Activated CD8-positive, alpha-beta T cell treated with anti-CD3 and anti-CD28 coated beads, Interleukin-2, amount 10 ng/mL, durations not matched to agents 7 days and 5 days (primary cell): Measurements from ENCODE around the gene RPL10A. TPM values are rescaled to one million over a fixed set of nuclear protein-coding genes. Genes with fewer than 3 reads are reported as not detected.

Experiments used
- ATAC-seq: fragments of 150-1000 bp; cut with Tn5 transposase; one replicate; pipeline ENCODE4 v1.10.0; 2021; ENCODE audit warnings: moderate library complexity
- CTCF ChIA-PET: fragments of 350-600 bp; sonication (Branson Sonifier 250); formaldehyde crosslinking; loops from one replicate; lab custom pipeline; 2021; ENCODE audit warnings: antibody characterized with exemption; lab: Charles Lee
- POLR2A ChIA-PET: fragments of 350-600 bp; sonication (Branson Sonifier 250); formaldehyde crosslinking; loops from one replicate; lab custom pipeline; 2021; ENCODE audit warnings: antibody characterized with exemption; lab: Charles Lee
- DNase-seq: peaks from one replicate; pipeline ENCODE4 v3.0.0-alpha.2; 2020
- H3K27ac Mint-ChIP-seq: one replicate; pipeline ENCODE4 v1.8.0; 2021; ENCODE audit warnings: mild to moderate bottlenecking, mixed read lengths
- H3K27me3 Mint-ChIP-seq: one replicate; pipeline ENCODE4 v1.8.0; 2021; ENCODE audit warnings: low read depth, mixed read lengths
- H3K36me3 Mint-ChIP-seq: one replicate; pipeline ENCODE4 v1.8.0; 2021; ENCODE audit warnings: low read depth, mixed read lengths
- H3K4me1 Mint-ChIP-seq: one replicate; pipeline ENCODE4 v1.8.0; 2021; ENCODE audit warnings: low read depth, mixed read lengths
- H3K4me3 Mint-ChIP-seq: one replicate; pipeline ENCODE4 v1.8.0; 2021; ENCODE audit warnings: mild to moderate bottlenecking, mixed read lengths
- H3K9me3 Mint-ChIP-seq: one replicate; pipeline ENCODE4 v1.8.0; 2022; ENCODE audit warnings: mixed read lengths; ENCODE audit not compliant: insufficient read depth
- total RNA-seq, 2 experiments: library from RNA; stranded (reverse); gene quantifications; one replicate each; pipeline ENCODE4 v1.2.3, GENCODE V29; 2021

Gene RPL10A
- total RNA-seq, 2 experiments from 2014 or later = 1,398 to 1,443 TPM

- no peak for DNase-seq
- ChIA-PET CTCF (no interaction called here), POLR2A (interaction anchor here (1.1 kb wide), 1 partner anchor 8 kb away, joined by 5 read pairs; the partner anchor contains the start of gene RPL10A)
- peaks cover 28% of the 10 kb centered on the region for H3K36me3 Mint-ChIP-seq
- H3K4me3 Mint-ChIP-seq = no peak overlapping the region
- H3K9me3 Mint-ChIP-seq = no peaks in the 10 kb centered on the region
- no peaks in the 10 kb centered on the region for H3K27me3 Mint-ChIP-seq
- ATAC-seq = no peak
- no peak overlapping the region for H3K27ac Mint-ChIP-seq
- peaks cover 19% of the 10 kb centered on the region for H3K4me1 Mint-ChIP-seq
Observed at GRCh38 chr6:35476004-35476403, 7.8 kb downstream of the RPL10A start.

- ChIA-PET POLR2A (interaction anchor here (1.1 kb wide), 1 partner anchor 9 kb away, joined by 5 read pairs; the partner anchor contains the start of gene RPL10A), CTCF (interaction anchor here (0.9 to 1.1 kb wide), 3 partner anchors 9 to 260 kb away, joined by 3 to 4 read pairs (median 4); partner anchors contain the start of genes ARMC12 and RPL10A)
Observed at GRCh38 chr6:35477028-35477427, 8.8 kb downstream of the RPL10A start.

GRCh38 chr6:35477551-35478179 lies 9.5 kb downstream of the RPL10A start:
- Mint-ChIP-seq H3K27me3 (no peaks in the 10 kb centered on the region), H3K9me3 (no peaks in the 10 kb centered on the region), H3K27ac (no peak overlapping the region), H3K4me1 (peaks cover 5% of the 10 kb centered on the region), H3K36me3 (peaks cover 13% of the 10 kb centered on the region), H3K4me3 (no peak overlapping the region)
- ChIA-PET POLR2A (no interaction called here), CTCF (interaction anchor here (0.9 to 1.1 kb wide), 3 partner anchors 10 to 259 kb away, joined by 3 to 4 read pairs (median 4); partner anchors contain the start of genes ARMC12 and RPL10A)
- ATAC-seq = no peak
- no peak for DNase-seq

More at GRCh38 chr6:35477028-35477427, 8.8 kb downstream of the RPL10A start:
- DNase-seq (no peak), ATAC-seq (no peak)
- H3K27ac Mint-ChIP-seq = no peak overlapping the region
- H3K4me3 Mint-ChIP-seq = no peak overlapping the region
- H3K4me1 Mint-ChIP-seq = peaks cover 9% of the 10 kb centered on the region
- H3K36me3 Mint-ChIP-seq = peaks cover 19% of the 10 kb centered on the region
- no peaks in the 10 kb centered on the region for H3K27me3 Mint-ChIP-seq
- no peaks in the 10 kb centered on the region for H3K9me3 Mint-ChIP-seq

GRCh38 chr6:35478259-35478658 lies 10.1 kb downstream of the RPL10A start:
- Mint-ChIP-seq H3K27me3 (no peaks in the 10 kb centered on the region), H3K36me3 (peaks cover 7% of the 10 kb centered on the region), H3K27ac (no peak overlapping the region), H3K4me1 (peaks cover 3% of the 10 kb centered on the region), H3K4me3 (no peak overlapping the region), H3K9me3 (no peaks in the 10 kb centered on the region)
- DNase-seq = no peak
- ATAC-seq = no peak
- CTCF ChIA-PET = interaction anchor here (1.1 kb wide), 1 partner anchor 259 kb away, joined by 4 read pairs; the partner anchor contains the start of gene ARMC12
- POLR2A ChIA-PET = no interaction called here

- Mint-ChIP-seq H3K27me3 (no peaks in the 10 kb centered on the region), H3K27ac (no peak overlapping the region), H3K9me3 (no peaks in the 10 kb centered on the region), H3K4me3 (no peak overlapping the region), H3K4me1 (no peaks in the 10 kb centered on the region), H3K36me3 (no peaks in the 10 kb centered on the region)
- ATAC-seq (no peak), DNase-seq (no peak)
- POLR2A ChIA-PET = no interaction called here
- CTCF ChIA-PET = interaction anchor here (1.2 kb wide), 1 partner anchor 153 kb away, joined by 3 read pairs; no protein-coding TSS in a partner anchor
Observed at GRCh38 chr6:35480176-35480575, 12.0 kb downstream of the RPL10A start.

GRCh38 chr6:35481226-35481625 lies 13.0 kb downstream of the RPL10A start:
- H3K27ac Mint-ChIP-seq = no peak overlapping the region

GRCh38 chr6:35483062-35483461 lies 14.9 kb downstream of the RPL10A start:
- no peak overlapping the region for H3K27ac Mint-ChIP-seq
- H3K36me3 Mint-ChIP-seq = no peaks in the 10 kb centered on the region
- peaks cover 6% of the 10 kb centered on the region for H3K4me1 Mint-ChIP-seq
- CTCF ChIA-PET = interaction anchor here (1.6 kb wide), 1 partner anchor 15 kb away, joined by 4 read pairs; the partner anchor contains the start of gene RPL10A
- ATAC-seq (no peak), DNase-seq (no peak)
- H3K27me3 Mint-ChIP-seq = no peaks in the 10 kb centered on the region
- H3K9me3 Mint-ChIP-seq = no peaks in the 10 kb centered on the region
- POLR2A ChIA-PET = no interaction called here
- no peak overlapping the region for H3K4me3 Mint-ChIP-seq

More at GRCh38 chr6:35481226-35481625, 13.0 kb downstream of the RPL10A start:
- H3K4me1 Mint-ChIP-seq = no peaks in the 10 kb centered on the region
- no peak overlapping the region for H3K4me3 Mint-ChIP-seq
- H3K36me3 Mint-ChIP-seq = no peaks in the 10 kb centered on the region
- ATAC-seq (no peak), DNase-seq (no peak)
- ChIA-PET CTCF (interaction anchor here (0.6 to 1.9 kb wide), 6 partner anchors 9 to 154 kb away, joined by 3 to 6 read pairs (median 3); no protein-coding TSS in a partner anchor), POLR2A (interaction anchor here (0.6 to 1.5 kb wide), 3 partner anchors 8 to 25 kb away, joined by 4 to 10 read pairs (median 6); partner anchors contain the start of gene RPL10A)
- H3K9me3 Mint-ChIP-seq = no peaks in the 10 kb centered on the region
- no peaks in the 10 kb centered on the region for H3K27me3 Mint-ChIP-seq

GRCh38 chr6:35483490-35483889 lies 15.3 kb downstream of the RPL10A start:
- POLR2A ChIA-PET = no interaction called here
- Mint-ChIP-seq H3K36me3 (no peaks in the 10 kb centered on the region), H3K4me1 (peaks cover 10% of the 10 kb centered on the region), H3K27me3 (no peaks in the 10 kb centered on the region), H3K4me3 (no peak overlapping the region), H3K9me3 (no peaks in the 10 kb centered on the region), H3K27ac (no peak overlapping the region)
- CTCF ChIA-PET = interaction anchor here (1.6 kb wide), 1 partner anchor 16 kb away, joined by 4 read pairs; the partner anchor contains the start of gene RPL10A
- no peak for DNase-seq
- no peak for ATAC-seq

- Mint-ChIP-seq H3K27me3 (no peaks in the 10 kb centered on the region), H3K36me3 (no peaks in the 10 kb centered on the region), H3K4me1 (peaks cover 10% of the 10 kb centered on the region), H3K4me3 (no peak overlapping the region), H3K9me3 (no peaks in the 10 kb centered on the region), H3K27ac (no peak overlapping the region)
- POLR2A ChIA-PET = interaction anchor here (0.5 kb wide), 1 partner anchor 730 kb away, joined by 3 read pairs; no protein-coding TSS in a partner anchor
- DNase-seq = no peak
- CTCF ChIA-PET = interaction anchor here (1.6 kb wide), 1 partner anchor 16 kb away, joined by 4 read pairs; the partner anchor contains the start of gene RPL10A
- ATAC-seq = no peak
Observed at GRCh38 chr6:35483893-35484645, 15.9 kb downstream of the RPL10A start.

GRCh38 chr6:35484921-35485392 lies 16.8 kb downstream of the RPL10A start:
- no peak overlapping the region for H3K4me3 Mint-ChIP-seq
- CTCF ChIA-PET = no interaction called here
- H3K36me3 Mint-ChIP-seq = no peaks in the 10 kb centered on the region
- no peaks in the 10 kb centered on the region for H3K27me3 Mint-ChIP-seq
- H3K4me1 Mint-ChIP-seq = peaks cover 10% of the 10 kb centered on the region
- no peaks in the 10 kb centered on the region for H3K9me3 Mint-ChIP-seq
- DNase-seq (no peak), ATAC-seq (no peak)
- POLR2A ChIA-PET = no interaction called here
- no peak overlapping the region for H3K27ac Mint-ChIP-seq

GRCh38 chr6:35485402-35485877 lies 17.2 kb downstream of the RPL10A start:
- ChIA-PET POLR2A (no interaction called here), CTCF (no interaction called here)
- H3K27ac Mint-ChIP-seq = no peak overlapping the region
- H3K27me3 Mint-ChIP-seq = no peaks in the 10 kb centered on the region
- no peak overlapping the region for H3K4me3 Mint-ChIP-seq
- no peaks in the 10 kb centered on the region for H3K9me3 Mint-ChIP-seq
- DNase-seq (no peak), ATAC-seq (no peak)
- peaks cover 10% of the 10 kb centered on the region for H3K4me1 Mint-ChIP-seq
- no peaks in the 10 kb centered on the region for H3K36me3 Mint-ChIP-seq
